Lower leg skin (tissue), 4 donors: Measurements from ENCODE around the gene EIPR1. TPM values are rescaled to one million over a fixed set of nuclear protein-coding genes. Genes with fewer than 3 reads are reported as not detected.

ENCODE experiments used
- DNase-seq, 2 donors: peaks; one replicate each; pipeline ENCODE4 v3.0.0-alpha.2; 2019; ENCODE audit warnings: low spot score in 2 of 2
- H3K4me3 ChIP-seq: fragments of 200-600 bp; sonication (generic); 2 replicates; pipeline ENCODE4 v1.5.1; 2017; ENCODE audit warnings: mild to moderate bottlenecking, low read depth; ENCODE audit not compliant: poor library complexity, severe bottlenecking
- POLR2A ChIP-seq, 2 donors: fragments of 450-650 bp; IDR thresholded peaks; one replicate each; pipeline ENCODE4 v1.6.1; 2016 to 2017; ENCODE audit warnings: antibody characterized with exemption in 2 of 2, mild to moderate bottlenecking in 1 of 2, moderate library complexity in 1 of 2
- WGBS, 2 donors: methylation state at CpG; one replicate each; pipeline ENCODE4 v1.1.5; 2018; 5-methylcytosine and 5-hydroxymethylcytosine counted together
- intact Hi-C: fragments of 100-400 bp; cut with DNase I; formaldehyde crosslinking; loops from one replicate; pipeline ENCODE4 v1.15.0; 2023; ENCODE audit warnings: low total_unique reads
- total RNA-seq, 4 donors: library from RNA; depleted of rRNA; stranded (reverse); fragments of >200 nt; gene quantifications; one replicate each; pipeline ENCODE4 v1.1.0, GENCODE V29; 2016
- TF ChIP-seq, protein P1 (sequence below), 3 donors: fragments of 450-650 bp; IDR thresholded peaks; one replicate each; pipeline ENCODE4 v1.5.1; 2016; ENCODE audit warnings: antibody characterized with exemption in 3 of 3, mild to moderate bottlenecking in 3 of 3, moderate library complexity in 2 of 3

The EIPR1 gene
- total RNA-seq, 4 donors from 2014 or later = 11.8 to 44.7 (median 26.9) TPM

DNA sequence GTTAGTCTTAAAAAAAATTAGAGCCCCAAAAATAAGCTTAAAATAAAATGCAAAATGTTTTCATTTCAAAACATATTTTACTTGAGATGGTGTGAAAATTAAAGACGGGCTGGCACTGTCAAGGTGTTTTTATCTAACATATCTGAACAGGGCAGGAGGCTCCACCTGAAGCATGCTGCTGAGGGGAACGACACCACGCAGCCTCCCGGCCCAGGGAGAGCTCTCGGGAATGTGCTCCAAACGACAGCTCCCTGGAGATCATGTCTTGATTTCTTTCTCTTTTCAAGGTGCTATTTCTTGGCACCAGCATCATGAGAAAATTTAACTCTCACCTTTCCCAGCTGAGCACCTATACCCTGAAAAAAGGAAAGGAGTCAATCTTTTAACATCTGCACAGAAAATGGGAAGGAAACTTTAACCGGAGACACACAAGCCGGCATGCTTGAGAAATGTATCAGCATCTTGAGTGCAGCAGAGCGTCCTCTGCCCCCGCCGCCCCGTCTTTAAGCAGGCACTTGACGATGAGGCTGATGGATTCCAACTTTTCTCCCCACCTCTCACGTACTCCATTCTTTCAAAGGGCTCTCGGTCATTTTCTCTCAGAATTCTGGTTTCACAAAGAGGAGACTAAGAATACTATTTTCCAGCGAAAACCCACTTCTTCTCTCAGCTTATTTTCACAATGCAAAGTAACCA lies 56.6 kb downstream of the EIPR1 start:
- intact Hi-C loops = no loop called here
- no peak for DNase-seq
- WGBS, 2 donors = 74 to 75% methylated on average over 16 of the region's 16 CpGs
- H3K4me3 ChIP-seq = no peak overlapping the region
- TF ChIP-seq, protein P1, sequence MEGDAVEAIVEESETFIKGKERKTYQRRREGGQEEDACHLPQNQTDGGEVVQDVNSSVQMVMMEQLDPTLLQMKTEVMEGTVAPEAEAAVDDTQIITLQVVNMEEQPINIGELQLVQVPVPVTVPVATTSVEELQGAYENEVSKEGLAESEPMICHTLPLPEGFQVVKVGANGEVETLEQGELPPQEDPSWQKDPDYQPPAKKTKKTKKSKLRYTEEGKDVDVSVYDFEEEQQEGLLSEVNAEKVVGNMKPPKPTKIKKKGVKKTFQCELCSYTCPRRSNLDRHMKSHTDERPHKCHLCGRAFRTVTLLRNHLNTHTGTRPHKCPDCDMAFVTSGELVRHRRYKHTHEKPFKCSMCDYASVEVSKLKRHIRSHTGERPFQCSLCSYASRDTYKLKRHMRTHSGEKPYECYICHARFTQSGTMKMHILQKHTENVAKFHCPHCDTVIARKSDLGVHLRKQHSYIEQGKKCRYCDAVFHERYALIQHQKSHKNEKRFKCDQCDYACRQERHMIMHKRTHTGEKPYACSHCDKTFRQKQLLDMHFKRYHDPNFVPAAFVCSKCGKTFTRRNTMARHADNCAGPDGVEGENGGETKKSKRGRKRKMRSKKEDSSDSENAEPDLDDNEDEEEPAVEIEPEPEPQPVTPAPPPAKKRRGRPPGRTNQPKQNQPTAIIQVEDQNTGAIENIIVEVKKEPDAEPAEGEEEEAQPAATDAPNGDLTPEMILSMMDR (IDR thresholded peaks at IDR 0.05) = no peak

DNA sequence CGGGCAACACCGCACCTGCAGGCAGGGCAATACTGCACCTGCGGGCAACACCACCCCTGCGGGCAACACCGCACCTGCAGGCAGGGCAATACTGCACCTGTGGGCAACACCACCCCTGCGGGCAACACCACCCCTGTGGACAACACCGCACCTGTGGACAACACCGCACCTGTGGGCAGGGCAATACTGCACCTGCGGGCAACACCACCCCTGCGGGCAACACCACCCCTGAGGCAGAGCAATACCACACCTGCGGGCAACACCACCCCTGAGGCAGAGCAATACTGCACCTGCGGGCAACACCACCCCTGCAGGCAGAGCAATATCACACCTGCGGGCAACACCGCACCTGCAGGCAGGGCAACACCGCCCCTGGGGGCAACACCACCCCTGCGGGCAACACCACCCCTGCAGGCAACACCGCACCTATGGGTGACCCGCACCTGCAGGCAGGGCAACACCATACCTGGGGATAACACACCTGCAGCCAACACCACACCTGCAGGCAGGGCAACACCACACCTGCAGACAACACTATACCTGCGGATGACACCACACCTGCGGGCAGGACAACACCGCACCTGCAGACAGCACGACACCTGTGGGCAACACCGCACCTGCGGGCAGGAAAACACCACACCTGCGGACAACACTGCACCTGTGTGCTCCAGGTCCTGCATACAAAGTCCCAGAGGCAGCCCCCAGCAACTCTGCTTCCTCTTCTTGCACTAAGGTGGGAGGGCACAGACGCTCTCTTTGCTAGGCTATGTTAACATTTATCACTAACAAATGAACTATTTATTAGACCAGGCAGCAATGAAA lies 57.7 kb downstream of the EIPR1 start:
- intact Hi-C loops = no loop called here
- DNase-seq = no peak
- 86 to 93% methylated on average over 11 to 26 of the region's 26 CpGs for WGBS, 2 donors
- H3K4me3 ChIP-seq = no peak overlapping the region
- TF ChIP-seq, protein P1 (IDR thresholded peaks at IDR 0.05) = no peak
- no peak for TF ChIP-seq POLR2A (IDR thresholded peaks at IDR 0.05)

DNA sequence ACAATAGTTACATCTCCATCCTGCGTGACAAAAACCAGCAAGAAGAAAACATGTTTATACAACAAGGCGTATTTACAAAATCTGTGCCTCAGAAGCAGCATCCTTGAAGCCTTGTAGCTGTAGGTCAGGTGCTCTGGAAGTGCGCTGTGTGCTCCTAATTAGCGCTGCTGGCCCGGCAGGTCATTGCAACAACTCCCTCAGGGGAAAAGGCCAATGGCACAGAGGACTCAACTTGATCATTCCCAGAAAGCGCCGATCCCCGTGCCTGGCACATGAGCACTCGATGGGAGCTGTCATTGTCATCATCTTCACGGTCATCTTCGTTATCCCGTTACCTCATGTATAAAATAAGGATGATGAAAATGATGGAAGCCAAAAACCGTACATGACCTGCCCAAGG lies 58.5 kb downstream of the EIPR1 start:
- no peak for DNase-seq
- WGBS, 2 donors = 87 to 95% methylated on average over 13 of the region's 13 CpGs
- intact Hi-C loops = no loop called here
- TF ChIP-seq, protein P1 (IDR thresholded peaks at IDR 0.05) = no peak
- no peak for TF ChIP-seq POLR2A (IDR thresholded peaks at IDR 0.05)
- H3K4me3 ChIP-seq = no peak overlapping the region

DNA sequence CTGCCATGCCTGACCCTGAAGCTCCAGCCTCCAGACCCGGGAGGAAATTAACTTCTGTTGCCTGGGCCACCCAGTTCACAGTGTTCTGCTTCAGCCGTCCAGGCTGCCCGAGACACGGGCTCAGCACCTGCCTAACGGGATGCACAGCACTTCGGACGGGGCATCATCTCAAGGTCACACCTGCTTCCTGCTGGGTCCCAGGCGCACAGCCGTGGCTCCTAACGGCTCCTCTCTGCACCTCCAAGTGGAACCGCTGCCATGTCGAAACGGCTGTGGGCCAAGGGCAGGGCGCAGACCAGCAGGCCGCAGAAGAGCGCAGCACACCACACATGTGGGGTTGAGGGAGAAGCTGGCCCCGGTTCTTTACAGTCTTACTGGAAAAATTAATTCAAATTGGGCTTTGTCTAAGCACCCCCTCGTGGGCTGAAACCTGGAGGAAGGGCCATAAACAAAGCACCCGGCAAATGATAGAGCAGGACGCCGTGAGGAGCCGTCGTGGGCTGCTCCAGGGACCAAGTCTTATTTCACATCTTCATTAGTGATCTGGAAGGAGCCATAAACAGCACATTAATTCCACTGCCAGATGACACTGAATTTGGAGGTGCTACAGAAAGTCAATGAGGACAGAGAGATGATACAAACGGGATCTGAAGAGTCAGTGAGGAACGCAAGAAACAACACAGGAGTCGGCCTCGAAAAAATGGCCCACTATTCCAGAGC lies 59.6 kb downstream of the EIPR1 start:
- TF ChIP-seq, protein P1 (IDR thresholded peaks at IDR 0.05) = no peak
- no peak for TF ChIP-seq POLR2A (IDR thresholded peaks at IDR 0.05)
- DNase-seq = no peak
- WGBS, 2 donors = 93 to 97% methylated on average over 22 to 27 of the region's 27 CpGs
- intact Hi-C loops = no loop called here
- H3K4me3 ChIP-seq = no peak overlapping the region

DNA sequence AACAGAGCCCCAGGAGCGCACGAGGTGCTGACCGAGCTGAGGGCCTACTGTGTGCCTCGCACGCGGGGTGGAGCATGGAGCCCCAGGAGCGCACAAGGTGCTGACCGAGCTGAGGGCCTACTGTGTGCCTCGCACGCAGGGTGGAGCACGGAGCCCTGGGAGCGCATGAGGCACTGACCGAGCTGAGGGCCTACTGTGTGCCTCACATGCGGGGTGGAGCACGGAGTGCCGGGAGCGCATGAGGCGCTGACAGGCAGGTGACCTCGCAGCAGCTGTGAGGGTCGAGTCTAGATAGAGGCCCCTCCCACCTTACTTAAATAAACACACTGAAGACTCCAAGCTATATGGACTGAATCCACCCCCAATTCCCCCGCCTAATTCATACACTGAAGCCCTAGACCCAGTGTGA lies 60.3 kb downstream of the EIPR1 start:
- WGBS, 2 donors = 92 to 94% methylated on average over 21 of the region's 21 CpGs
- no peak overlapping the region for H3K4me3 ChIP-seq
- DNase-seq = no peak
- no peak for TF ChIP-seq POLR2A (IDR thresholded peaks at IDR 0.05)
- TF ChIP-seq, protein P1 (IDR thresholded peaks at IDR 0.05) = no peak
- intact Hi-C loops = no loop called here
